ENCODE data around the gene SRGAP2C.
"Not testable (repeated sequence)": the region's sequence is repeated elsewhere in the genome, so short reads cannot be mapped to it uniquely, and the experiment has no call there.

The SRGAP2C gene

GRCh38 chr1:121178197-121178596 is 6.6 kb upstream of the SRGAP2C start:
- intact Hi-C loops (cut with DNase I); DNase-seq: not testable (repeated sequence)

- peak in 5 of 42 donors; percentile 1 to 16 (median 7) for DNase-seq
These were observed 908 bp upstream of the SRGAP2C start for GRCh38 chr1:121183867-121184266.

GRCh38 chr1:121185140-121185708 is 449 bp downstream of the SRGAP2C start:
- intact Hi-C loops (cut with DNase I) = not testable (repeated sequence)
- DNase-seq = peak in 5 of 42 donors; percentile 5 to 19 (median 17)

More at GRCh38 chr1:121183867-121184266, 908 bp upstream of the SRGAP2C start:
- intact Hi-C loops (cut with DNase I) = not testable (repeated sequence)

- intact Hi-C loops (cut with DNase I); DNase-seq: not testable (repeated sequence)
These were observed 1.4 kb downstream of the SRGAP2C start for GRCh38 chr1:121186191-121186590.

- intact Hi-C loops (cut with DNase I) = not testable (repeated sequence)
- DNase-seq = peak in 26 of 42 donors; percentile 2 to 51 (median 16)
These were observed 3.1 kb downstream of the SRGAP2C start for GRCh38 chr1:121187914-121188313.

- DNase-seq; intact Hi-C loops (cut with DNase I): not testable (repeated sequence)
These were observed 7.7 kb downstream of the SRGAP2C start for GRCh38 chr1:121192512-121192911.

GRCh38 chr1:121197095-121197882 is 12.5 kb downstream of the SRGAP2C start:
- intact Hi-C loops (cut with DNase I); DNase-seq: not testable (repeated sequence)

GRCh38 chr1:121199763-121200162 is 15.0 kb downstream of the SRGAP2C start:
- DNase-seq; intact Hi-C loops (cut with DNase I): not testable (repeated sequence)

GRCh38 chr1:121200232-121200631 is 15.5 kb downstream of the SRGAP2C start:
- intact Hi-C loops (cut with DNase I); DNase-seq: not testable (repeated sequence)

GRCh38 chr1:121200985-121201981 is 16.5 kb downstream of the SRGAP2C start:
- DNase-seq; intact Hi-C loops (cut with DNase I): not testable (repeated sequence)

- intact Hi-C loops (cut with DNase I) = not testable (repeated sequence)
These were observed 18.2 kb downstream of the SRGAP2C start for GRCh38 chr1:121202986-121203385.

GRCh38 chr1:121205786-121206711 is 21.3 kb downstream of the SRGAP2C start:
- intact Hi-C loops (cut with DNase I) = not testable (repeated sequence)
- DNase-seq = peak in 5 of 42 donors; percentile 6 to 31 (median 16)

More at GRCh38 chr1:121202986-121203385, 18.2 kb downstream of the SRGAP2C start:
- DNase-seq = not testable (repeated sequence)

GRCh38 chr1:121207328-121207727 is 22.6 kb downstream of the SRGAP2C start:
- intact Hi-C loops (cut with DNase I) = not testable (repeated sequence)
- DNase-seq = peak in 18 of 42 donors; percentile 5 to 59 (median 24)

- DNase-seq; intact Hi-C loops (cut with DNase I): not testable (repeated sequence)
These were observed 23.6 kb downstream of the SRGAP2C start for GRCh38 chr1:121208375-121208774.

- intact Hi-C loops (cut with DNase I); DNase-seq: not testable (repeated sequence)
These were observed 26.0 kb downstream of the SRGAP2C start for GRCh38 chr1:121210778-121211177.

GRCh38 chr1:121213491-121213890 is 28.7 kb downstream of the SRGAP2C start:
- DNase-seq; intact Hi-C loops (cut with DNase I): not testable (repeated sequence)

- intact Hi-C loops (cut with DNase I) = not testable (repeated sequence)
- DNase-seq = peak in 7 of 42 donors; percentile 5 to 16 (median 14)
These were observed 29.9 kb downstream of the SRGAP2C start for GRCh38 chr1:121214544-121215156.

Data from head of caudate nucleus (tissue), 42 donors.